DOHH2 (cell line): ENCODE data around the gene TRIM40.

Experiments used
- H3F3A ChIP-seq: fragments of 200-600 bp; sonication (generic), shearing (Covaris generic); 2 replicates; pipeline ENCODE4 v1.6.0; 2016; ENCODE audit warnings: antibody characterized with exemption, mild to moderate bottlenecking; ENCODE audit not compliant: control insufficient read depth, insufficient read depth
- H3K27ac ChIP-seq: fragments of 200-600 bp; sonication (generic); 2 replicates; pipeline ENCODE4 v1.5.1; 2014; ENCODE audit warnings: low read depth, mild to moderate bottlenecking, low read length, moderate library complexity
- H3K27me3 ChIP-seq: fragments of 200-600 bp; sonication (generic); 2 replicates; pipeline ENCODE4 v1.6.1; 2014; ENCODE audit warnings: mild to moderate bottlenecking, low read length, mixed read lengths; ENCODE audit not compliant: control insufficient read depth
- H3K36me3 ChIP-seq: fragments of 200-600 bp; sonication (generic); 2 replicates; pipeline ENCODE4 v1.6.1; 2014; ENCODE audit warnings: mild to moderate bottlenecking, low read length, moderate library complexity, mixed read lengths; ENCODE audit not compliant: control insufficient read depth
- H3K4me1 ChIP-seq: fragments of 200-600 bp; sonication (generic); 2 replicates; pipeline ENCODE4 v1.6.1; 2014; ENCODE audit warnings: mild to moderate bottlenecking, low read length, mixed read lengths; ENCODE audit not compliant: control insufficient read depth
- H3K4me2 ChIP-seq: fragments of 200-600 bp; sonication (generic); 2 replicates; pipeline ENCODE4 v1.6.0; 2014; ENCODE audit warnings: mild to moderate bottlenecking, low read length, moderate library complexity
- H3K4me3 ChIP-seq: fragments of 200-600 bp; sonication (generic); 2 replicates; pipeline ENCODE4 v1.5.1; 2014; ENCODE audit warnings: mild to moderate bottlenecking, low read length, mixed read lengths
- H3K79me2 ChIP-seq: fragments of 200-600 bp; sonication (generic); 2 replicates; pipeline ENCODE4 v1.6.1; 2014; ENCODE audit warnings: mild to moderate bottlenecking, low read length, mixed read lengths; ENCODE audit not compliant: control insufficient read depth
- H3K9me2 ChIP-seq: fragments of 200-600 bp; sonication (generic); replicated peaks from 2 replicates; pipeline ENCODE4 v1.6.1; 2014; ENCODE audit warnings: mild to moderate bottlenecking, low read length, mixed read lengths; ENCODE audit not compliant: control insufficient read depth
- H3K9me3 ChIP-seq: fragments of 200-600 bp; sonication (generic); 2 replicates; pipeline ENCODE4 v1.6.1; 2014; ENCODE audit warnings: antibody characterized with exemption, low read length, mixed read lengths; ENCODE audit not compliant: control insufficient read depth, insufficient read depth
- H4K20me1 ChIP-seq: fragments of 200-600 bp; sonication (generic); 2 replicates; pipeline ENCODE4 v1.6.0; 2014; ENCODE audit warnings: low read depth, mild to moderate bottlenecking, antibody characterized with exemption, low read length, moderate library complexity; ENCODE audit not compliant: control insufficient read depth, insufficient read depth
- EZH2phosphoT487 ChIP-seq: fragments of 200-600 bp; sonication (generic); IDR thresholded peaks from 2 replicates; pipeline ENCODE4 v1.6.1; 2017; ENCODE audit warnings: borderline replicate concordance, mild to moderate bottlenecking, antibody characterized with exemption, low read length, moderate library complexity, mixed read lengths
- TF ChIP-seq, protein P1 (sequence below): fragments of 200-600 bp; sonication (generic); IDR thresholded peaks from one replicate; pipeline ENCODE4 v1.5.1; 2014; ENCODE audit warnings: antibody characterized with exemption, mild to moderate bottlenecking, low read depth, low read length; ENCODE audit not compliant: poor library complexity, severe bottlenecking

Gene TRIM40

DNA sequence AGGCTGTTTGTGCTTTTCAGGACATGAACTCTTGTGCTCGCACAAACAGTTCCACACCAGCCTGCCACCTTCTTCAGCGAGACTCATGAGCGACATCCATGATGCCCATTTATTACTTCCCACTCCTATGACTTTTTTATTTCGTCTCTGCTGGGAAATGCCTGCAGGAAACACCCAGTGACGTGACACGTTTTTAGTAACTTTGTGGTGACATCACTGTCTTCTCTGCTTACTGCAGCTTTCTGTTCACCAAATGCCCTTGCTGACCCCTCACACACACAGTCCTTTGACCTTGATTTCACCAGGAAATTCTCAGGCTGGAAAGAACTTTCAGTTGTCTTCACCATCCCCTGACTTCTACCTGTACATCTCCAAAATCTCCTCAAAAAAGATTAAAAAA, 8.9 kb downstream of the TRIM40 start:
- Histone ChIP-seq H3K79me2 (no peaks in the 10 kb centered on the region), H3K4me1 (no peaks in the 10 kb centered on the region), H3K4me3 (no peak overlapping the region), H4K20me1 (no peaks in the 10 kb centered on the region), H3F3A (no peaks in the 10 kb centered on the region), H3K27me3 (peaks cover 42% of the 10 kb centered on the region), H3K36me3 (no peaks in the 10 kb centered on the region), H3K27ac (no peak overlapping the region), H3K9me3 (no peaks in the 10 kb centered on the region), H3K9me2 (no peaks in the 10 kb centered on the region), H3K4me2 (no peak overlapping the region)
- no peak for TF ChIP-seq EZH2phosphoT487
- TF ChIP-seq, protein P1, sequence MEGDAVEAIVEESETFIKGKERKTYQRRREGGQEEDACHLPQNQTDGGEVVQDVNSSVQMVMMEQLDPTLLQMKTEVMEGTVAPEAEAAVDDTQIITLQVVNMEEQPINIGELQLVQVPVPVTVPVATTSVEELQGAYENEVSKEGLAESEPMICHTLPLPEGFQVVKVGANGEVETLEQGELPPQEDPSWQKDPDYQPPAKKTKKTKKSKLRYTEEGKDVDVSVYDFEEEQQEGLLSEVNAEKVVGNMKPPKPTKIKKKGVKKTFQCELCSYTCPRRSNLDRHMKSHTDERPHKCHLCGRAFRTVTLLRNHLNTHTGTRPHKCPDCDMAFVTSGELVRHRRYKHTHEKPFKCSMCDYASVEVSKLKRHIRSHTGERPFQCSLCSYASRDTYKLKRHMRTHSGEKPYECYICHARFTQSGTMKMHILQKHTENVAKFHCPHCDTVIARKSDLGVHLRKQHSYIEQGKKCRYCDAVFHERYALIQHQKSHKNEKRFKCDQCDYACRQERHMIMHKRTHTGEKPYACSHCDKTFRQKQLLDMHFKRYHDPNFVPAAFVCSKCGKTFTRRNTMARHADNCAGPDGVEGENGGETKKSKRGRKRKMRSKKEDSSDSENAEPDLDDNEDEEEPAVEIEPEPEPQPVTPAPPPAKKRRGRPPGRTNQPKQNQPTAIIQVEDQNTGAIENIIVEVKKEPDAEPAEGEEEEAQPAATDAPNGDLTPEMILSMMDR = no peak

DNA sequence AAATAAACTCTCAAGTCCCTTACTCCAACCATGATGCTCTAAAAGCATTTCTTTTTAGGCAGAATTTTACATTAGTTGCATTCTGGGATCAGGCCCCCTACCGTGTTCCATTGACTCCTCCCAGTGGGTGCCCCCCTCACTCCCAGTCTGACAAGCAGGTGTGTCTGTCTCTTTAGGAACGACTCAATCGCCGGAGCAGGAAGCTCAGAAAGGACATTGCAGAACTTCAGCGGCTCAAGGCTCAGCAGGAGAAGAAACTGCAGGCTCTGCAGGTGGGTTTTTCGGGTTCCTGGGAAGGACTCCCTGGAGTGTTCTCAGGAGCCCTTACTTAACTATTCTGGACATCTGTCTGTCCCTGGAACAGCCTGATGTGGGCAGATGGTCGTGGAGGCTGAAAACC, 9.9 kb downstream of the TRIM40 start:
- Histone ChIP-seq H3K4me3 (no peak overlapping the region), H3K27me3 (peaks cover 42% of the 10 kb centered on the region), H4K20me1 (no peaks in the 10 kb centered on the region), H3K36me3 (no peaks in the 10 kb centered on the region), H3K9me3 (no peaks in the 10 kb centered on the region), H3K27ac (no peak overlapping the region), H3K79me2 (no peaks in the 10 kb centered on the region), H3K4me1 (no peaks in the 10 kb centered on the region), H3K9me2 (no peaks in the 10 kb centered on the region), H3F3A (no peaks in the 10 kb centered on the region), H3K4me2 (no peak overlapping the region)
- no peak for TF ChIP-seq EZH2phosphoT487
- TF ChIP-seq, protein P1 = no peak

DNA sequence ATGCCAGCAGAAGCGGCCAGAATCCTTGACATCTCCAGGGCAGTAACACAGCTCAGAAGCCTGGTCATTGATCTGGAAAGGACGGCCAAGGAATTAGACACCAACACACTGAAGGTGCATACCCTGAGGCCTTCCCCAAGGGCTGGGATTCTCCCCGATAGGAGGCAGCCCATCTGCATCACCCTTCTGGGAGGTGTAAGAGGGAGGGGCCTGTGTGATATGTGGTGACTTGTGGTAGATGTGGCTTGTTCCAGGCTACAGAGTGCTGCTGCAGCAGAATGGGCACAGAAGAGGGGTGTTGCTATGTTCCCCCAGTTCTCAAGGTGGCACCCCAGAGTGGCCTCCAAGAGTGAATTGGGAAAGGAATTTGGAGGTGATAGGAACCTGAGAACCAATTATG, 11.2 kb downstream of the TRIM40 start:
- no peak for TF ChIP-seq EZH2phosphoT487
- TF ChIP-seq, protein P1 = no peak
- Histone ChIP-seq H3K27ac (no peak overlapping the region), H3K4me3 (no peak overlapping the region), H3F3A (no peaks in the 10 kb centered on the region), H3K27me3 (peaks cover 33% of the 10 kb centered on the region), H3K36me3 (no peaks in the 10 kb centered on the region), H3K4me2 (no peak overlapping the region), H3K9me2 (no peaks in the 10 kb centered on the region), H3K4me1 (no peaks in the 10 kb centered on the region), H3K79me2 (no peaks in the 10 kb centered on the region), H3K9me3 (no peaks in the 10 kb centered on the region), H4K20me1 (no peaks in the 10 kb centered on the region)

DNA sequence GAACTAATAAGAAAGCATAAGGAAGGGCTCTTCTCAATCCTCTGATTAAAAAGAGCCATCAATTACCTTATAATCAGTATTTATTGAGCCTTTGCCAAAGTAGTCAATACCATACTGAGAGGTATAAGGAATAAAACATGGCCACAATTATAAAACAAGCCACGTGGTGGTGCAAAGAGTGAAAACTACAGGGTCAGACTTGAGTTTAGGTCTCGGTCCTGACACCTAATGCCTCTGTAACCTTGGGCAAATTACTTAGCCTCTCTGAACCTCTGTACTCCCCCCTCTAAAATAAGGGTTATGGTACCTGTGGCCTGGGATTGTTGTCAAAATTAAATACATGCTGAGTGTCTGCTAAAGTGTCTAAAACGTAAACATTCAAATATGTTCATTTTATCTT, 13.3 kb downstream of the TRIM40 start:
- no peaks in the 10 kb centered on the region for H3K4me1 ChIP-seq
- H3K27ac ChIP-seq = no peak overlapping the region
- no peaks in the 10 kb centered on the region for H3K36me3 ChIP-seq
- no peak for TF ChIP-seq EZH2phosphoT487
- TF ChIP-seq, protein P1 = no peak
- H3F3A ChIP-seq = no peaks in the 10 kb centered on the region
- no peaks in the 10 kb centered on the region for H3K9me3 ChIP-seq
- H3K4me3 ChIP-seq = no peak overlapping the region
- H3K4me2 ChIP-seq = no peak overlapping the region
- H3K27me3 ChIP-seq = peaks cover 25% of the 10 kb centered on the region
- no peaks in the 10 kb centered on the region for H4K20me1 ChIP-seq
- H3K79me2 ChIP-seq = no peaks in the 10 kb centered on the region
- H3K9me2 ChIP-seq = no peaks in the 10 kb centered on the region
